ENCODE measurements around the gene BACH2.
A peak's percentile ranks its signal among the peaks of the same experiment; 100 is the strongest.
"Not testable (repeated sequence)": the region's sequence is repeated elsewhere in the genome, so short reads cannot be mapped to it uniquely, and the experiment has no call there.

BACH2 gene

GRCh38 chr6:89977808-89978748 is 318.6 kb downstream of the BACH2 start:
- DNase-seq (ENCODE audit: low read depth in 2 of 2, low spot score in 1 of 2): no peak

- DNase-seq (ENCODE audit: low read depth in 2 of 2, low spot score in 1 of 2): no peak
Observed at GRCh38 chr6:89976694-89977020, 320.0 kb downstream of the BACH2 start.

- no peak for DNase-seq (ENCODE audit: low read depth in 2 of 2, low spot score in 1 of 2)
Observed at GRCh38 chr6:89975991-89976693, 320.5 kb downstream of the BACH2 start.

- no peak for DNase-seq (ENCODE audit: low read depth in 2 of 2, low spot score in 1 of 2)
Observed at GRCh38 chr6:89975366-89975765, 321.3 kb downstream of the BACH2 start.

GRCh38 chr6:89974834-89975233 is 321.8 kb downstream of the BACH2 start:
- no peak for DNase-seq (ENCODE audit: low read depth in 2 of 2, low spot score in 1 of 2)

GRCh38 chr6:89972025-89972381 is 324.6 kb downstream of the BACH2 start:
- DNase-seq (ENCODE audit: low read depth in 2 of 2, low spot score in 1 of 2): no peak

GRCh38 chr6:89971338-89972024 is 325.2 kb downstream of the BACH2 start:
- not testable (repeated sequence) for DNase-seq (ENCODE audit: low read depth in 2 of 2, low spot score in 1 of 2)

GRCh38 chr6:89970609-89971337 is 325.9 kb downstream of the BACH2 start:
- DNase-seq (ENCODE audit: low read depth in 2 of 2, low spot score in 1 of 2): no peak

- DNase-seq (ENCODE audit: low read depth in 2 of 2, low spot score in 1 of 2): no peak
Observed at GRCh38 chr6:89970072-89970471, 326.6 kb downstream of the BACH2 start.

- no peak for DNase-seq (ENCODE audit: low read depth in 2 of 2, low spot score in 1 of 2)
Observed at GRCh38 chr6:89966913-89967312, 329.7 kb downstream of the BACH2 start.

GRCh38 chr6:89966228-89966544 is 330.5 kb downstream of the BACH2 start:
- no peak for DNase-seq (ENCODE audit: low read depth in 2 of 2, low spot score in 1 of 2)

GRCh38 chr6:89965441-89966227 is 331.0 kb downstream of the BACH2 start:
- no peak for DNase-seq (ENCODE audit: low read depth in 2 of 2, low spot score in 1 of 2)

- no peak for DNase-seq (ENCODE audit: low read depth in 2 of 2, low spot score in 1 of 2)
Observed at GRCh38 chr6:89963391-89963790, 333.3 kb downstream of the BACH2 start.

GRCh38 chr6:89961481-89961880 is 335.2 kb downstream of the BACH2 start:
- DNase-seq (ENCODE audit: low read depth in 2 of 2, low spot score in 1 of 2): no peak

GRCh38 chr6:89959883-89960282 is 336.8 kb downstream of the BACH2 start:
- no peak for DNase-seq (ENCODE audit: low read depth in 2 of 2, low spot score in 1 of 2)

GRCh38 chr6:89956182-89956581 is 340.5 kb downstream of the BACH2 start:
- no peak for DNase-seq (ENCODE audit: low read depth in 2 of 2, low spot score in 1 of 2)

GRCh38 chr6:89955364-89955763 is 341.3 kb downstream of the BACH2 start:
- no peak for DNase-seq (ENCODE audit: low read depth in 2 of 2, low spot score in 1 of 2)

GRCh38 chr6:89954721-89955148 is 341.9 kb downstream of the BACH2 start:
- DNase-seq (ENCODE audit: low read depth in 2 of 2, low spot score in 1 of 2): no peak

GRCh38 chr6:89952686-89953085 is 344.0 kb downstream of the BACH2 start:
- DNase-seq (ENCODE audit: low read depth in 2 of 2, low spot score in 1 of 2): peak; percentile 13 to 20

GRCh38 chr6:89952105-89952671 is 344.5 kb downstream of the BACH2 start:
- no peak for DNase-seq (ENCODE audit: low read depth in 2 of 2, low spot score in 1 of 2)

All from stimulated activated CD8-positive, alpha-beta memory T cell treated with anti-CD3 and anti-CD28 coated beads, Interleukin-4, amount 100 ng/mL, for 1 hour (primary cell).